GM10266 (cell line): ENCODE measurements around the gene CHD5.

Experiments used
- DNase-seq: peaks from one replicate; pipeline ENCODE4 v3.0.0; 2012; ENCODE audit errors: extremely low spot score
- TF ChIP-seq, protein P1 (sequence below): IDR thresholded peaks from 2 replicates; pipeline ENCODE4 v1.5.1; 2012; ENCODE audit warnings: mild to moderate bottlenecking, low read depth; ENCODE audit not compliant: control insufficient read depth, insufficient read depth; ENCODE audit errors: missing control alignments

The CHD5 gene

DNA sequence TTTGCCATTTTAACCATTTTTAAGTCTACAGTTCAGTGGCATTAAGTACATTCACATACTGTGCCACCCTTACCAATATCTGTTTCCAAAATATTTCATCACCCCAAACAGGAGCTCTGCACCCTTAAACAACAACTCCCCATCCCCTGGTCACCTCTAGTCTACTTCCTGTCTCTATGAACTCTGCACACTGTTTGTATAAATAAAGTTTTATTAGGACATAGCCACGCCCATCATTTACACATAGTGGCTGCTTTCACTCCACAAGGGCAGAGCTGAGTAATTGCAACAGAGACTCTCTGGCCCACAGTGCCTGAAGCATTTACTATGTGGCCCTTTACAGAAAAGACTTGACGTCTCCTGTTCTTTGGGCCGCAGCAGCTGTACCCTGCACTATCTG lies 104.4 kb downstream of the CHD5 start:
- TF ChIP-seq, protein P1, sequence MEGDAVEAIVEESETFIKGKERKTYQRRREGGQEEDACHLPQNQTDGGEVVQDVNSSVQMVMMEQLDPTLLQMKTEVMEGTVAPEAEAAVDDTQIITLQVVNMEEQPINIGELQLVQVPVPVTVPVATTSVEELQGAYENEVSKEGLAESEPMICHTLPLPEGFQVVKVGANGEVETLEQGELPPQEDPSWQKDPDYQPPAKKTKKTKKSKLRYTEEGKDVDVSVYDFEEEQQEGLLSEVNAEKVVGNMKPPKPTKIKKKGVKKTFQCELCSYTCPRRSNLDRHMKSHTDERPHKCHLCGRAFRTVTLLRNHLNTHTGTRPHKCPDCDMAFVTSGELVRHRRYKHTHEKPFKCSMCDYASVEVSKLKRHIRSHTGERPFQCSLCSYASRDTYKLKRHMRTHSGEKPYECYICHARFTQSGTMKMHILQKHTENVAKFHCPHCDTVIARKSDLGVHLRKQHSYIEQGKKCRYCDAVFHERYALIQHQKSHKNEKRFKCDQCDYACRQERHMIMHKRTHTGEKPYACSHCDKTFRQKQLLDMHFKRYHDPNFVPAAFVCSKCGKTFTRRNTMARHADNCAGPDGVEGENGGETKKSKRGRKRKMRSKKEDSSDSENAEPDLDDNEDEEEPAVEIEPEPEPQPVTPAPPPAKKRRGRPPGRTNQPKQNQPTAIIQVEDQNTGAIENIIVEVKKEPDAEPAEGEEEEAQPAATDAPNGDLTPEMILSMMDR = no peak
- no peak for DNase-seq

- TF ChIP-seq, protein P1 = no peak
- no peak for DNase-seq
Observed at GRCh38 chr1:6074192-6074901, 105.8 kb downstream of the CHD5 start.

GRCh38 chr1:6073480-6074053 lies 106.6 kb downstream of the CHD5 start:
- no peak for DNase-seq
- TF ChIP-seq, protein P1 = no peak

DNA sequence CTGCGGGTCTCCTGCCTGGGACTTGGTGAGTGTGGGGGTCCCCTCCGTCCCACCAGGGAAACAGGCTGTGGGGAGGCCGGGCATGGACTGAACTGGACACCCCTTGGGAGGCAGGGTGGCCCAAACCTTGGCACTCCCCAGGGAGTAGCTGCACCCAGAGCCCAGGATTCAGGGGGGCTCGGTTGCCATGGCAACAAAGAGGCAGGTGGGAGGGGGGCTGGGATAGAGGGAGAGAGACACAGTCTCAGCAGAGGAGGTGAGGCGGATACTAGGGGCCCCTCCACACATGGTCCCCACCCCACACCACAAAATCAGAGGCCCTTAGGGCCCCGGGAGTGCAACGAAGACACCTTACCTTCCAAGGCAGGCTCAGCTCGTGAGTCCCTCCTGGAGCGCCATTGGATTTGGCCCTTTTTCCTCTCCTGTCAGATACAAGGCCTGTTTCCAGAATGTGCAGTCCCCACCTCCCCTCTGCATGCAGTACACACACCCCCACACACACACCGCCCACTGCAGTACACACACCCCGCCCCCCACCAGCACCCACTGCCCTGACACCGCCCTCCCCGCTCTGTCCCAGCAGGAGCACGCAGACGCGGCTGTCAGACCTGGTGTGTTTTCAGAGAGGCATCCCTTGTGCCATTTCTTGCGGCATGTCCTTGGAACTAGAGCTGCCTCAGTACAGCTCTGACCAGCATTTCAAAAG lies 107.2 kb downstream of the CHD5 start:
- TF ChIP-seq, protein P1 = no peak
- no peak for DNase-seq

GRCh38 chr1:6071219-6071618 lies 108.9 kb downstream of the CHD5 start:
- TF ChIP-seq, protein P1 = no peak
- DNase-seq = no peak

DNA sequence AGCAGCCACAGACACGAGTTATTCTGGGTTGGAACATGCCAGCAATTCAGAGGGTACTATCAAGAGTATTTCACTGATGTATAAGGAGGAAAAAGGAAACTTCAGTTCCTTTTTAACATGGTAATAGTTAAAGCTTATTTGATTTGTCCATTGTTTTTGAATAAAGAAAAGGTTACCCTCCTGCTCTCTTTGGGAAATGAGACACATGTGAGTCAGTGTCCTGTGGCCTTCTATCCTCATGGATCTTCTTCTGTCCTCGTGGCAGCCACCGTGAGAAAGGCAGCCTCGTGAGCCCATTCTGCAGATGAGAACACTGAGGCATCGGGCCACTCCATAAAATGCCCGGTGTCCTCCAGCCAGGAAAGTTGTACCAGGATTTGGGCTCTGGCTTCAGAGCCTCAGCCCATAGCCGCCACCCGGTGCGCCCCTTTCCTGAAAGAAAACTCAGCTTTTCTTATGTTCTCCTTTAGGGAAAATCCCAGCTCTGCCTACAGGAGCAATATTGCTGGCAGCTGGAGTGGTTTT lies 109.6 kb downstream of the CHD5 start:
- TF ChIP-seq, protein P1 = no peak
- DNase-seq = no peak
